K562 (cell line): Measurements from ENCODE around the gene UBE2J2. TPM values are rescaled to one million over a fixed set of nuclear protein-coding genes. Genes with fewer than 3 reads are reported as not detected.

ENCODE experiments used
- ATAC-seq: fragments of 200-7000 bp; cut with Tn5 transposase; 3 replicates; pipeline ENCODE4 v1.9.1; 2020; ENCODE audit warnings: moderate library complexity
- BruUV-seq: library from RNA; stranded (reverse); fragments of 400-500 nt; replicated peaks from 2 replicates; lab custom pipeline; 2021; lab: Mats Ljungman, UMichigan
- CTCF ChIA-PET: fragments of 300-600 bp; formaldehyde crosslinking; extraction: SDS; loops from one replicate; lab custom pipeline; 2021; ENCODE audit warnings: low intra/inter-chr PET ratio; lab: Yijun Ruan, JAX
- POLR2A ChIA-PET: fragments of 300-600, 350-650 bp; sonication (Branson Sonifier 250); formaldehyde crosslinking; extraction: SDS; loops from one replicate; lab custom pipeline; 2021; ENCODE audit warnings: antibody characterized with exemption, inconsistent platforms; lab: Yijun Ruan, JAX
- DNase-seq, 4 experiments: peaks; one replicate each; pipeline versions ENCODE4 v3.0.0 to v3.0.0-alpha.2; 2011 to 2018; ENCODE audit warnings: low spot score in 3 of 4, mixed read lengths in 3 of 4; ENCODE audit errors: extremely low read depth in 1 of 4
- FAIRE-seq: peaks from 2 replicates; lab custom pipeline; 2011; peaks lifted over from hg19 to GRCh38; lab: Jason Lieb, UNC
- H2AFZ ChIP-seq: 2 replicates; pipeline ENCODE4 v1.6.0; 2011; ENCODE audit warnings: low read depth, low read length, control low read depth, inconsistent platforms
- H3K27ac ChIP-seq: fragments of 200-600 bp; 3 replicates; pipeline ENCODE4 v1.8.0; 2011; ENCODE audit warnings: low read depth, mild to moderate bottlenecking, control low read depth, inconsistent platforms, low read length, moderate library complexity, mixed read lengths; ENCODE audit errors: extremely low read depth
- H3K27me3 ChIP-seq, 2 experiments: fragments of 300-600 bp in 1 of 2; 2 replicates in 1 of 2; 3 replicates in 1 of 2; pipeline versions ENCODE4 v1.6.0 to v1.8.0; 2011; ENCODE audit warnings: inconsistent platforms in 2 of 2, low read length in 2 of 2, mild to moderate bottlenecking in 1 of 2, mixed read lengths in 1 of 2, moderate library complexity in 1 of 2; ENCODE audit not compliant: control insufficient read depth in 2 of 2, insufficient read depth in 2 of 2
- H3K36me3 ChIP-seq: fragments of 300-600 bp; 3 replicates; pipeline ENCODE4 v1.8.0; 2011; ENCODE audit warnings: mild to moderate bottlenecking, low read length, inconsistent platforms; ENCODE audit not compliant: control insufficient read depth, insufficient read depth
- H3K4me1 ChIP-seq, 2 experiments: fragments of 200-600 bp in 1 of 2; replicated peaks in 1 of 2; 2 replicates in 1 of 2; 3 replicates in 1 of 2; pipeline versions ENCODE4 v1.5.1 to v1.8.0; 2011; ENCODE audit warnings: inconsistent platforms in 2 of 2, low read length in 2 of 2, mild to moderate bottlenecking in 1 of 2, mixed read lengths in 1 of 2, moderate library complexity in 1 of 2; ENCODE audit not compliant: control insufficient read depth in 2 of 2, insufficient read depth in 2 of 2
- H3K4me2 ChIP-seq: 2 replicates; pipeline ENCODE4 v1.6.1; 2011; ENCODE audit warnings: low read length, control low read depth, inconsistent platforms, mixed read lengths; ENCODE audit not compliant: insufficient read depth
- H3K4me3 ChIP-seq: fragments of 200-600 bp; sonication (generic), shearing (Covaris generic); 2 replicates; pipeline ENCODE4 v1.5.1; 2016; ENCODE audit warnings: control low read depth, inconsistent platforms
- H3K79me2 ChIP-seq: fragments of 200-600 bp; 3 replicates; pipeline ENCODE4 v1.8.0; 2011; ENCODE audit warnings: low read length, inconsistent platforms; ENCODE audit not compliant: control insufficient read depth, insufficient read depth
- H3K9ac ChIP-seq, 2 experiments: 2 replicates each; pipeline versions ENCODE4 v1.6.0 to v1.6.1; 2011; ENCODE audit warnings: low read depth in 2 of 2, low read length in 2 of 2, control low read depth in 1 of 2, inconsistent platforms in 1 of 2, mild to moderate bottlenecking in 1 of 2, mixed read lengths in 1 of 2; ENCODE audit not compliant: insufficient read depth in 1 of 2
- H3K9me1 ChIP-seq: one replicate; pipeline ENCODE4 v1.6.0; 2011; ENCODE audit warnings: inconsistent platforms, mild to moderate bottlenecking, low read length, moderate library complexity; ENCODE audit not compliant: control insufficient read depth, insufficient read depth
- H3K9me3 ChIP-seq: replicated peaks from 2 replicates; pipeline ENCODE4 v1.5.1; 2011; ENCODE audit warnings: low read depth, low read length, inconsistent platforms; ENCODE audit not compliant: control insufficient read depth, insufficient read depth
- H4K20me1 ChIP-seq: replicated peaks from 2 replicates; pipeline ENCODE4 v1.6.1; 2011; ENCODE audit warnings: low read length, inconsistent platforms, mixed read lengths; ENCODE audit not compliant: control insufficient read depth, insufficient read depth
- DDX20 ChIP-seq: fragments of 450-650 bp; IDR thresholded peaks from 2 replicates; pipeline ENCODE4 v1.6.1; 2016; ENCODE audit warnings: missing genetic modification characterization, low read depth, mild to moderate bottlenecking, missing compliant biosample characterization, moderate library complexity
- ESRRA ChIP-seq: fragments of 450-650 bp; IDR thresholded peaks from 2 replicates; pipeline ENCODE4 v1.6.1; 2014; ENCODE audit warnings: low read depth, mild to moderate bottlenecking, moderate library complexity, borderline replicate concordance
- ETV5 ChIP-seq: sonication (generic); formaldehyde crosslinking; IDR thresholded peaks from 2 replicates; pipeline ENCODE4 v1.4.0; 2020; ENCODE audit warnings: low read depth, mild to moderate bottlenecking, missing genetic modification reagents
- FOSL1 ChIP-seq: fragments of 200-800 bp; sonication (Bioruptor generic); conservative IDR thresholded peaks from 2 replicates; pipeline ENCODE4 v1.6.1; 2016; ENCODE audit warnings: missing genetic modification characterization, missing compliant biosample characterization
- GMEB1 ChIP-seq: fragments of 250-450 bp; sonication (Bioruptor Pico); IDR thresholded peaks from 2 replicates; pipeline ENCODE4 v1.4.0; 2020; ENCODE audit warnings: mild to moderate bottlenecking
- KHSRP ChIP-seq: fragments of 450-650 bp; IDR thresholded peaks from 2 replicates; pipeline ENCODE4 v1.6.1; 2017
- LEF1 ChIP-seq: fragments of 450-650 bp; IDR thresholded peaks from 2 replicates; pipeline ENCODE4 v1.6.1; 2016; ENCODE audit warnings: mild to moderate bottlenecking
- NR0B1 ChIP-seq: fragments of 450-650 bp; IDR thresholded peaks from one replicate; pipeline ENCODE4 v1.6.1; 2018; ENCODE audit warnings: mild to moderate bottlenecking, moderate library complexity; ENCODE audit not compliant: partially characterized antibody
- THAP12 ChIP-seq: fragments of 250-450 bp; sonication (Bioruptor Pico); IDR thresholded peaks from 2 replicates; pipeline ENCODE4 v1.9.0; 2021; ENCODE audit warnings: mild to moderate bottlenecking, inconsistent platforms
- VEZF1 ChIP-seq: fragments of 200-800 bp; sonication (Bioruptor generic); IDR thresholded peaks from 2 replicates; pipeline ENCODE4 v1.6.1; 2017; ENCODE audit warnings: missing genetic modification characterization, missing compliant biosample characterization
- XRCC3 ChIP-seq: fragments of 450-650 bp; IDR thresholded peaks from 2 replicates; pipeline ENCODE4 v1.6.1; 2017; ENCODE audit warnings: mild to moderate bottlenecking, moderate library complexity
- WGBS: fragments of 100-300 bp; shearing (Covaris generic); methylation state at CpG from one replicate; pipeline ENCODE4 v1.1.6; 2016; ENCODE audit warnings: low coverage, mixed read lengths; ENCODE audit not compliant: insufficient coverage; ENCODE audit errors: missing lambda C conversion rate; 5-methylcytosine and 5-hydroxymethylcytosine counted together
- in situ Hi-C: fragments of 300-500 bp; cut with MboI; formaldehyde crosslinking; loops from 4 replicates; pipeline ENCODE4 v1.15.0; 2018; ENCODE audit warnings: inconsistent platforms, mixed read lengths
- intact Hi-C: fragments of 100-400 bp; cut with micrococcal nuclease; formaldehyde crosslinking; loops from 2 replicates; pipeline ENCODE4 v1.14.2; 2022
- polyA plus RNA-seq, 8 experiments: library from polyadenylated mRNA; depleted of rRNA in 4 of 8; stranded (reverse) in 5 of 8; unstranded in 3 of 8; fragments of >200 nt; fragmentation: Nextera tagmentation in 2 of 8; fragmentation: Illumina TruSeq in 1 of 8; extraction: Ambion mirVana in 2 of 8; extraction: Trizol in 1 of 8; gene quantifications; 2 replicates each; pipeline versions ENCODE4 v1.2.1 to v1.2.3, GENCODE V29; 2011 to 2014; ENCODE audit warnings: inconsistent platforms in 1 of 8, missing spikeins in 1 of 8
- total RNA-seq, 7 experiments: library from RNA; depleted of rRNA in 6 of 7; stranded (reverse); fragments of >200 nt in 6 of 7; fragmentation: Illumina TruSeq in 2 of 7; extraction: Trizol in 2 of 7; gene quantifications; 2 replicates each; pipeline versions ENCODE4 v1.2.1 to v1.2.3, GENCODE V29; 2011 to 2021; ENCODE audit warnings: low replicate concordance in 1 of 7
- TF ChIP-seq, protein P1 (sequence below): fragments of 250-450 bp; sonication (Bioruptor Pico); IDR thresholded peaks from 2 replicates; pipeline ENCODE4 v1.5.0; 2021; ENCODE audit warnings: mild to moderate bottlenecking, moderate library complexity

The UBE2J2 gene
- total and polyA plus RNA-seq, 9 of the 15 experiments (the other 6 are each of a cell fraction or from before 2014, with no cell fraction given), result 0.93 to 112 (median 75.5) TPM

DNA sequence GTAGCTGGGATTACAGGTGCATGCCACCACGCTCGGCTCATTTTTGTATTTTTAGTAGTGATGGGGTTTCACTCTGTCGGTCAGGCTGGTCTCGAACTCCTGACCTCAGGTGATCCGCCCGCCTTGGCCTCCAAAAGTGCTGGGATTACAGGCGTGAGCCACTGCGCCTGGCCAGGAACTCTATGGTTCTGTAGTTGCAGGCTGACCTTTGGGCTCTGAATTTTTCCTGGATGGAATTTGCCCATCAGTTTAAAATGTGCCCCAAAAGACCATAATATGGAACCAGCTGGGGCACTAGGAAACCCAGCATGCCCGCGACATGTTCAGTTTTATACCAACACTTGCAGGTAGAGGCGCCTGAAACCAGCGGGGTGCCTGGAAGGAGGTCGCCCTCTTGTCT lies 5.0 kb upstream of the UBE2J2 start:
- Histone ChIP-seq H3K4me1 (peaks cover 0 to 41% of the 10 kb centered on the region in 2 experiments; a peak in 3 of 5 replicates), H3K27me3 (no peaks in the 10 kb centered on the region; a peak in 1 of 5 replicates), H2AFZ (no peak overlapping the region), H3K36me3 (no peaks in the 10 kb centered on the region), H3K79me2 (peaks cover 8% of the 10 kb centered on the region), H4K20me1 (no peaks in the 10 kb centered on the region), H3K27ac (no peak overlapping the region), H3K4me2 (no peak overlapping the region), H3K9me3 (no peaks in the 10 kb centered on the region), H3K4me3 (no peak overlapping the region), H3K9ac (no peak overlapping the region), H3K9me1 (no peaks in the 10 kb centered on the region)
- FAIRE-seq (no peak), DNase-seq (no peak), ATAC-seq (no peak)
- CTCF ChIA-PET, result no interaction called here
- POLR2A ChIA-PET, result interaction anchor here (0.6 to 1.4 kb wide), 3 partner anchors 90 to 502 kb away, joined by 3 read pairs; partner anchors contain the start of gene AURKAIP1
- BruUV-seq, result no TSS peak
- intact Hi-C loops, result no loop called here
- in situ Hi-C loops, result no loop called here
- 67% methylated on average over 13 of the region's 13 CpGs for WGBS
- no peak for TF ChIP-seq GMEB1 (CRISPR knock-in tag)
- no peak for TF ChIP-seq LEF1
- no peak for TF ChIP-seq XRCC3
- TF ChIP-seq ETV5 (CRISPR knock-in tag), result no peak
- no peak for TF ChIP-seq VEZF1 (CRISPR knock-in tag)
- no peak for TF ChIP-seq KHSRP
- TF ChIP-seq, protein P1, sequence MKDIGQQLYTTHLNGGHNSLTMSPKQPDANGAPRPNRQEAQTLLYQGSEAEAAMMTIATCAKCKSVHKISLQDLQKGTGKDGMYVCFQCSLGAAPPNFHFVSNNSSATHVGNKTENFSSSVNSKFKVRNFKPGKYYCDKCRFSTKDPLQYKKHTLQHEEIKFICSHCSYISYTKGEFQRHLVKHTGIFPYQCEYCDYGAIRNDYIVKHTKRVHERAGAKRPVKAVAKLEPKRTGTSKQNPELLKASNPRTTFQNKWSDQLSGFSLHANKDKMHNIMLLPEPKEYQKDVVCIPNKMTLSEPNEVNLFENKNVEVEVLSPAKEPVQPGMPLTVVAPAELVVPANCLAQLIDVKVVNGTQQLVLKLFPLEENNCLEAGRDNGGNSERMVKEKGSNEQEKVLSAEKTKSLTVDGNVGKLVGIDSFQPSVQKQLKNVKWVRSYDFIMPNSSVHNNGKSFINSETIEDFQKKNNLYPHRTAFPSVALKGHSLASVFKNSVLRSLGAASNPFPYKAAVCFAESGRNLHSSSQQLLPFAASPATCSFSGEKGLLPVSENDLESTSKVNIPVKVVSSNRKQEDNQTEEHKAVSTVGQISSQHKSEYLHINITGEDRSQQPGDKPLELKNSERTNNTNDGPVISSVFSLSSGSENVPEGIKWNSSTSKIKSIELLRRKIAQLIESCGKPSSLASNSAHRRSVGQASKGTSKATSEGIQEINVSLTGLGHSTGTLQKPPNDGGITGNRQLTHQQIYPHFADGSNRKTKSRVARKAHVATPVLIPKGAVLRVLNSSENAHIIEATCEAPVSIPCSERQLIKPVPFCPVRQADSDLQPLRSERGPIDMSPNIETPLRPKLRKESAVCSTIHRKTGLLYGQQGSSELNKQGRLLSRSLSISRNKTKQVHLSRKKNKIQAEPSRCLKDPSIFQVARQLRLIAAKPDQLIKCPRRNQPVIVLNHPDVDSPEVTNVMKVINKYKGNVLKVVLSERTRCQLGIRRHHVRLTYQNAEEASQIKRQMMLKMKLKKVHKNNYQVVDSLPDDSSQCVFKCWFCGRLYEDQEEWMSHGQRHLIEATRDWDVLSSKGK (CRISPR knock-in tag), result no peak
- no peak for TF ChIP-seq DDX20 (tag)
- TF ChIP-seq FOSL1 (tag), result no peak
- no peak for TF ChIP-seq ESRRA
- TF ChIP-seq THAP12 (CRISPR knock-in tag), result no peak
- no peak for TF ChIP-seq NR0B1
